ENCODE measurements around the gene WDR37. TPM values are rescaled to one million over a fixed set of nuclear protein-coding genes. Genes with fewer than 3 reads are reported as not detected.

The WDR37 gene
- total and polyA plus RNA-seq, 9 donors: 8.7 to 12.5 (median 10.5) TPM

- Histone ChIP-seq H3K27ac (ENCODE audit: low read length) (no peak overlapping the region), H3K4me3 (ENCODE audit: low read length) (no peak overlapping the region), H3K27me3 (ENCODE audit: control insufficient read depth, insufficient read depth, low read length) (no peaks in the 10 kb centered on the region), H3K9me3 (replicated peaks; ENCODE audit: control insufficient read depth, low read depth, low read length) (no peaks in the 10 kb centered on the region), H3K36me3 (ENCODE audit: control insufficient read depth, insufficient read depth, low read length) (no peaks in the 10 kb centered on the region), H3K4me1 (ENCODE audit: control insufficient read depth, insufficient read depth, low read length) (no peaks in the 10 kb centered on the region)
- 41% methylated on average over 18 of the region's 22 CpGs for WGBS (ENCODE audit: insufficient coverage)
- DNase-seq: no peak
Observed at GRCh38 chr10:1169981-1170866, 114.0 kb downstream of the WDR37 start.

GRCh38 chr10:1170867-1171180, 114.6 kb downstream of the WDR37 start:
- 86% methylated on average over 13 of the region's 13 CpGs for WGBS (ENCODE audit: insufficient coverage)
- Histone ChIP-seq H3K27ac (ENCODE audit: low read length) (no peak overlapping the region), H3K36me3 (ENCODE audit: control insufficient read depth, insufficient read depth, low read length) (no peaks in the 10 kb centered on the region), H3K9me3 (replicated peaks; ENCODE audit: control insufficient read depth, low read depth, low read length) (no peaks in the 10 kb centered on the region), H3K4me3 (ENCODE audit: low read length) (no peak overlapping the region), H3K27me3 (ENCODE audit: control insufficient read depth, insufficient read depth, low read length) (no peaks in the 10 kb centered on the region), H3K4me1 (ENCODE audit: control insufficient read depth, insufficient read depth, low read length) (no peaks in the 10 kb centered on the region)
- no peak for DNase-seq

GRCh38 chr10:1171182-1171581, 115.0 kb downstream of the WDR37 start:
- no peaks in the 10 kb centered on the region for H3K27me3 ChIP-seq (ENCODE audit: control insufficient read depth, insufficient read depth, low read length)
- H3K36me3 ChIP-seq (ENCODE audit: control insufficient read depth, insufficient read depth, low read length): no peaks in the 10 kb centered on the region
- WGBS (ENCODE audit: insufficient coverage): 84% methylated on average over 4 of the region's 4 CpGs
- H3K27ac ChIP-seq (ENCODE audit: low read length): no peak overlapping the region
- no peak overlapping the region for H3K4me3 ChIP-seq (ENCODE audit: low read length)
- DNase-seq: no peak
- H3K4me1 ChIP-seq (ENCODE audit: control insufficient read depth, insufficient read depth, low read length): no peaks in the 10 kb centered on the region
- H3K9me3 ChIP-seq (replicated peaks; ENCODE audit: control insufficient read depth, low read depth, low read length): no peaks in the 10 kb centered on the region

DNA sequence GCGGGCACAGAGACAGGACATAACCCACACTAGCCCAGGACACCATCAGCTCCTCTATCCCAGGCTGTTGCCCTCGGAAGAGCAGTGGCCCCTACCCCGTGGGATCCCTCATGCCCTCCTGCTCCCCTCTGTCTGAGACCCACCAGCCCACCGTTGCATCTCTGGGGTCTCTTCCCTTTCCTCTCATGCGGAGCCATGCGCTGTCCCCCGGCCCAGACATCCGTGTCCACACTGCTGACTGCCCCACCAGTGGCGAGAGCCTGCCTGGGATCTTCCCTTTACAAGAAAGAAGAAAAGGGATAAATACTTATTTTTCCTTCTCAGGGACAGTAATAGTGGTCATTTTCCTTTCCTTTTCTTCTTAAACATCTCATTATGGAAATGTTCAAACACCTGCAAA, 115.4 kb downstream of the WDR37 start:
- no peak for DNase-seq
- no peak overlapping the region for H3K27ac ChIP-seq (ENCODE audit: low read length)
- no peak overlapping the region for H3K4me3 ChIP-seq (ENCODE audit: low read length)
- WGBS (ENCODE audit: insufficient coverage): 67% methylated on average over 3 of the region's 9 CpGs
- H3K9me3 ChIP-seq (replicated peaks; ENCODE audit: control insufficient read depth, low read depth, low read length): no peaks in the 10 kb centered on the region
- no peaks in the 10 kb centered on the region for H3K4me1 ChIP-seq (ENCODE audit: control insufficient read depth, insufficient read depth, low read length)
- no peaks in the 10 kb centered on the region for H3K36me3 ChIP-seq (ENCODE audit: control insufficient read depth, insufficient read depth, low read length)
- no peaks in the 10 kb centered on the region for H3K27me3 ChIP-seq (ENCODE audit: control insufficient read depth, insufficient read depth, low read length)

DNA sequence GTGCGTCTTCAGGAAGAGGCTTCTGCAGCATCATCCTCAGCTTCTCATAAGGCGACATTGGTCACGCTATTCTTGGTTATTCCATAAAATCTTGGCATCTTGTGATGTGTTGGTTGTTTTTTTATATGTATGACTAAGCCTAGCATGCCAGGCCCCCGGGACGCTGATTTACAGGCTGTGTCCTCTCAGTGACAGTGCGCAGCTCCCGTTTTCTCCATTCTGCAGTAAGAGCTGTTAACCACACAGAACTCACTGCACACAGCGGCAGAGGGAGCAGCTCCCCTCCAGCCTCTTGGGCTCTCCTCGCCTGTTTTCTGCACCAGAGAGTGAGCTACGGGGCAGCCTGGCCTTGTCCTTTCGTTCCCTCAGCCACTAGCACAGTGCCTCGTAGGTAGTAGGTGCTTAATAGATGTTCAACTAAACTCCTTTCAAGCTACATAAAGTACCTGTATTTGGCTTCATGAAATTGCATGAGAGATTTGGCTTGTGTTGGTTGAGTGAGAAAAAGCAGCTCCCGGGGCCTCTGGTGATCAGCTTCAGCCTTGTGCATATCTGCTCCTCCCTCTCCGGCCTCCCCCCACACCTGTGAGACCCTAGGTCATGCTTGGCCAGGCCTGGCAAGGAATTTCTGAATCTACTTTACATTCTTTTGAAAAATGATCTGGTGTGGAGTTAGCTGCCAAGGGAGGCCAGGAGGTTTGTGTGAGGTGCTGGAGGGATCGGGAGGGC, 116.2 kb downstream of the WDR37 start:
- Histone ChIP-seq H3K36me3 (ENCODE audit: control insufficient read depth, insufficient read depth, low read length) (no peaks in the 10 kb centered on the region), H3K27me3 (ENCODE audit: control insufficient read depth, insufficient read depth, low read length) (no peaks in the 10 kb centered on the region), H3K27ac (ENCODE audit: low read length) (no peak overlapping the region), H3K4me1 (ENCODE audit: control insufficient read depth, insufficient read depth, low read length) (no peaks in the 10 kb centered on the region), H3K9me3 (replicated peaks; ENCODE audit: control insufficient read depth, low read depth, low read length) (no peaks in the 10 kb centered on the region), H3K4me3 (ENCODE audit: low read length) (no peak overlapping the region)
- WGBS (ENCODE audit: insufficient coverage): 55% methylated on average over 5 of the region's 15 CpGs
- no peak for DNase-seq

DNA sequence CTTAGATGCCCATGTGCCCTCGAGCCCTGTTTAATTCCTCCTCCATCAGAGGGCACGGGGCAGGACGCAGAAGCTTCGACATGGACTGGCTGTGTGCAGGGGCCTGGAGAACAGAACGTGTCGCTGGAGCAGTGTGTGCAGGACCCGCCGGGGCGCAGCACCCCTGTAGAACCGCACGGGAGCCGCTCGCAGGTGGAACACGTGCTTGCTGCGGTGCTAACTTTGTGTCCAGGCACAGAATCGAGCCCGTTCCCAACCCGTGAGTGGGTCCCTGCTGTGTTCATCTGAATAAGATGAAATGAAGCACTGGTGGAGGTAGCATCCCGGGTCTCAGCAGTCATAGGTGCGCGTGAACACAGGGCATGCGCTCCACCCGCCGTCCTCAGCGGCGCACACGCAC, 116.9 kb downstream of the WDR37 start:
- H3K9me3 ChIP-seq (replicated peaks; ENCODE audit: control insufficient read depth, low read depth, low read length): no peaks in the 10 kb centered on the region
- DNase-seq: no peak
- WGBS (ENCODE audit: insufficient coverage): 85% methylated on average over 24 of the region's 27 CpGs

DNA sequence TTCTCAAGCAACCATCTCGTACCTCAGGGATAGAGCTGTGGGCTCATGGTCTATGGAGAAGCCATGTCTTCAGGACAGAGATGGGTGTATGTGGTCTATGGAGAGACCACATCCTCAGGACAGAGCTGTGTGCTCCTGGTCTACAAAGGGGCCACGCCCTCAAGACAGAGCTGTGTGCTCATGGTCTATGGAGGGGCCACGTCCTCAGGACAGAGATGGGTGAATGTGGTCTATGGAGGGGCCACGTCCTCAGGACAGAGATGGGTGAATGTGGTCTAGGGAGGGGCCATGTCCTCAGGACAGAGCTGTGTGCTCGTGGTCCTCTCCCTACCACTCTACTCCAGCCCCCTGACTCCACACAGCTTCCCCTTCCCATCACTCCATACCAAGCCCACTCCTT, 117.8 kb downstream of the WDR37 start:
- Histone ChIP-seq H3K36me3 (ENCODE audit: control insufficient read depth, insufficient read depth, low read length) (no peaks in the 10 kb centered on the region), H3K27me3 (ENCODE audit: control insufficient read depth, insufficient read depth, low read length) (no peaks in the 10 kb centered on the region), H3K4me1 (ENCODE audit: control insufficient read depth, insufficient read depth, low read length) (no peaks in the 10 kb centered on the region), H3K27ac (ENCODE audit: low read length) (no peak overlapping the region), H3K4me3 (ENCODE audit: low read length) (no peak overlapping the region), H3K9me3 (replicated peaks; ENCODE audit: control insufficient read depth, low read depth, low read length) (no peaks in the 10 kb centered on the region)
- no peak for DNase-seq
- WGBS (ENCODE audit: insufficient coverage): 86% methylated on average over 2 of the region's 5 CpGs

More for the DNA sequence above, 116.9 kb downstream of the WDR37 start:
- Histone ChIP-seq H3K27me3 (ENCODE audit: control insufficient read depth, insufficient read depth, low read length) (no peaks in the 10 kb centered on the region), H3K36me3 (ENCODE audit: control insufficient read depth, insufficient read depth, low read length) (no peaks in the 10 kb centered on the region), H3K27ac (ENCODE audit: low read length) (no peak overlapping the region), H3K4me3 (ENCODE audit: low read length) (no peak overlapping the region), H3K4me1 (ENCODE audit: control insufficient read depth, insufficient read depth, low read length) (no peaks in the 10 kb centered on the region)

GRCh38 chr10:1175956-1176565, 119.9 kb downstream of the WDR37 start:
- 81% methylated on average over 15 of the region's 23 CpGs for WGBS (ENCODE audit: insufficient coverage)
- Histone ChIP-seq H3K36me3 (ENCODE audit: control insufficient read depth, insufficient read depth, low read length) (no peaks in the 10 kb centered on the region), H3K27ac (ENCODE audit: low read length) (no peak overlapping the region), H3K4me3 (ENCODE audit: low read length) (no peak overlapping the region), H3K9me3 (replicated peaks; ENCODE audit: control insufficient read depth, low read depth, low read length) (no peaks in the 10 kb centered on the region), H3K4me1 (ENCODE audit: control insufficient read depth, insufficient read depth, low read length) (no peaks in the 10 kb centered on the region), H3K27me3 (ENCODE audit: control insufficient read depth, insufficient read depth, low read length) (no peaks in the 10 kb centered on the region)
- no peak for DNase-seq

DNA sequence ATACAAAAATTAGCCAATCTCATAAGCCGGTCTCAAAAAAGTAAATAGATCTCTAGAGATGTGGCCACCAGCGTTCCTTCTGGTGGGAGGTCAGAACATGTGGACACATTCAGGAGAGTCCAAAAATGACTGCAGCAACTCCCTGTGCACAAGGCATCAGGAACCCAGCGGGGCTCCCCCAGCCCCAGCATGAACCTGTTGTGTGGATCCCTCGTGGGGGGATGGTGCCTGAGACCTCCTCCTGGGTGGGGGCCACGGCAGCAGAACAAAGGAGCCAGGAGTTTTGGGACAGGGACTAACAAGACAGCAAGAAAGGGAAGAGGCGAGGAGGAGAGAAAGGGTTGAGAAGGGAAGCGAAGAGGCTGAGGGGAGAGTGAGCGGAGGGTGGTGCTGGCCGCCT, 121.8 kb downstream of the WDR37 start:
- Histone ChIP-seq H3K9me3 (replicated peaks; ENCODE audit: control insufficient read depth, low read depth, low read length) (no peaks in the 10 kb centered on the region), H3K27ac (ENCODE audit: low read length) (no peak overlapping the region), H3K4me3 (ENCODE audit: low read length) (no peak overlapping the region), H3K36me3 (ENCODE audit: control insufficient read depth, insufficient read depth, low read length) (no peaks in the 10 kb centered on the region), H3K4me1 (ENCODE audit: control insufficient read depth, insufficient read depth, low read length) (no peaks in the 10 kb centered on the region), H3K27me3 (ENCODE audit: control insufficient read depth, insufficient read depth, low read length) (no peaks in the 10 kb centered on the region)
- no peak for DNase-seq
- WGBS (ENCODE audit: insufficient coverage): 86% methylated on average over 6 of the region's 9 CpGs

GRCh38 chr10:1178506-1178905, 122.3 kb downstream of the WDR37 start:
- Histone ChIP-seq H3K4me1 (ENCODE audit: control insufficient read depth, insufficient read depth, low read length) (no peaks in the 10 kb centered on the region), H3K9me3 (replicated peaks; ENCODE audit: control insufficient read depth, low read depth, low read length) (no peaks in the 10 kb centered on the region), H3K4me3 (ENCODE audit: low read length) (no peak overlapping the region), H3K27me3 (ENCODE audit: control insufficient read depth, insufficient read depth, low read length) (peaks cover 1% of the 10 kb centered on the region), H3K27ac (ENCODE audit: low read length) (no peak overlapping the region), H3K36me3 (ENCODE audit: control insufficient read depth, insufficient read depth, low read length) (no peaks in the 10 kb centered on the region)
- WGBS (ENCODE audit: insufficient coverage): 79% methylated on average over 11 of the region's 16 CpGs
- DNase-seq: no peak

All from muscle of leg (tissue), 11 donors.